GM19324 (cell line): ENCODE measurements around the gene DNAJC6.

Source experiments
- ATAC-seq: cut with Tn5 transposase; IDR thresholded peaks from one replicate; pipeline ENCODE4 v1.9.1; 2021; ENCODE audit warnings: mild to moderate bottlenecking, moderate library complexity; ENCODE audit not compliant: unreplicated experiment, low FRiP score

The DNAJC6 gene

GRCh38 chr1:65309304-65310077 is at the start of gene DNAJC6:
Gene DNAJC6 (plus strand): TSS chr1:65309543. CDS start chr1:65309746, 203 bp downstream.
- ATAC-seq, result no peak

- no peak for ATAC-seq
Observed at GRCh38 chr1:65259816-65260215, 49.5 kb upstream of the DNAJC6 start.

GRCh38 chr1:65260851-65261473 is 48.4 kb upstream of the DNAJC6 start:
- ATAC-seq, result no peak

GRCh38 chr1:65263286-65263685 is 46.1 kb upstream of the DNAJC6 start:
- ATAC-seq, result no peak

GRCh38 chr1:65264197-65264929 is 45.0 kb upstream of the DNAJC6 start:
- ATAC-seq, result no peak

- ATAC-seq, result no peak
Observed at GRCh38 chr1:65265296-65265650, 44.1 kb upstream of the DNAJC6 start.

- no peak for ATAC-seq
Observed at GRCh38 chr1:65265651-65266351, 43.5 kb upstream of the DNAJC6 start.

GRCh38 chr1:65266476-65266875 is 42.9 kb upstream of the DNAJC6 start:
- ATAC-seq, result no peak

- ATAC-seq, result no peak
Observed at GRCh38 chr1:65267271-65267670, 42.1 kb upstream of the DNAJC6 start.

- no peak for ATAC-seq
Observed at GRCh38 chr1:65267683-65268082, 41.7 kb upstream of the DNAJC6 start.

GRCh38 chr1:65269612-65270011 is 39.7 kb upstream of the DNAJC6 start:
- no peak for ATAC-seq

GRCh38 chr1:65276197-65276939 is 33.0 kb upstream of the DNAJC6 start:
- no peak for ATAC-seq

- ATAC-seq, result no peak
Observed at GRCh38 chr1:65277605-65278347, 31.6 kb upstream of the DNAJC6 start.

GRCh38 chr1:65278376-65279069 is 30.8 kb upstream of the DNAJC6 start:
- no peak for ATAC-seq

- ATAC-seq, result no peak
Observed at GRCh38 chr1:65279070-65279779, 30.1 kb upstream of the DNAJC6 start.

GRCh38 chr1:65281846-65282245 is 27.5 kb upstream of the DNAJC6 start:
- ATAC-seq, result no peak

- ATAC-seq, result no peak
Observed at GRCh38 chr1:65284229-65284628, 25.1 kb upstream of the DNAJC6 start.

- ATAC-seq, result no peak
Observed at GRCh38 chr1:65289449-65289848, 19.9 kb upstream of the DNAJC6 start.
